Thyroid gland (tissue), 4 donors: ENCODE data around the gene LRFN2.

ENCODE experiments used
- CTCF ChIP-seq, 6 experiments: fragments of 200-600 bp in 3 of 6; fragments of 450-650 bp in 3 of 6; sonication (generic) in 3 of 6; IDR thresholded peaks; one replicate each; pipeline ENCODE4 v1.5.1; 2016 to 2019; ENCODE audit warnings: antibody characterized with exemption in 6 of 6, mild to moderate bottlenecking in 2 of 6, inconsistent platforms in 1 of 6, moderate library complexity in 1 of 6
- POLR2A ChIP-seq, 2 donors: fragments of 450-650 bp; IDR thresholded peaks; one replicate each; pipeline ENCODE4 v1.6.1; 2017; ENCODE audit warnings: antibody characterized with exemption in 2 of 2, mild to moderate bottlenecking in 2 of 2, moderate library complexity in 1 of 2

GRCh38 chr6:40610229-40610628 lies 23.1 kb upstream of the LRFN2 start:
- TF ChIP-seq CTCF (IDR thresholded peaks at IDR 0.05) (no peak), POLR2A (IDR thresholded peaks at IDR 0.05) (no peak)
